ENCODE measurements around the gene ACOT2.
"Not testable (repeated sequence)": the region's sequence is repeated elsewhere in the genome, so short reads cannot be mapped to it uniquely, and the experiment has no call there.

The ACOT2 gene

GRCh38 chr14:73569185-73569958, at the start of gene ACOT2:
ACOT2 (plus strand) TSS chr14:73569213; CDS start chr14:73569241, 28 bp downstream.
- DNase-seq = peak in 50 of 56 donors; percentile 9 to 83 (median 54)

- DNase-seq = no peak
These were observed 47.8 kb upstream of the ACOT2 start for GRCh38 chr14:73521229-73521628.

GRCh38 chr14:73524493-73524892, 44.5 kb upstream of the ACOT2 start:
- no peak for DNase-seq

- DNase-seq = no peak
These were observed 42.7 kb upstream of the ACOT2 start for GRCh38 chr14:73526036-73526984.

- not testable (repeated sequence) for DNase-seq
These were observed 39.7 kb upstream of the ACOT2 start for GRCh38 chr14:73529356-73529755.

- not testable (repeated sequence) for DNase-seq
These were observed 37.0 kb upstream of the ACOT2 start for GRCh38 chr14:73531971-73532370.

- peak in 12 of 56 donors; percentile 3 to 67 (median 40) for DNase-seq
These were observed 31.6 kb upstream of the ACOT2 start for GRCh38 chr14:73537244-73538045.

GRCh38 chr14:73539017-73539416, 30.0 kb upstream of the ACOT2 start:
- peak in 8 of 56 donors; percentile 0 to 30 (median 14) for DNase-seq

- not testable (repeated sequence) for DNase-seq
These were observed 26.1 kb upstream of the ACOT2 start for GRCh38 chr14:73542961-73543360.

GRCh38 chr14:73545353-73545752, 23.7 kb upstream of the ACOT2 start:
- not testable (repeated sequence) for DNase-seq

- DNase-seq = not testable (repeated sequence)
These were observed 19.9 kb upstream of the ACOT2 start for GRCh38 chr14:73549097-73549496.

- DNase-seq = not testable (repeated sequence)
These were observed 19.0 kb upstream of the ACOT2 start for GRCh38 chr14:73549889-73550524.

GRCh38 chr14:73553845-73554244, 15.2 kb upstream of the ACOT2 start:
- no peak for DNase-seq

GRCh38 chr14:73557201-73557600, 11.8 kb upstream of the ACOT2 start:
- DNase-seq = not testable (repeated sequence)

GRCh38 chr14:73558238-73558637, 10.8 kb upstream of the ACOT2 start:
- not testable (repeated sequence) for DNase-seq

GRCh38 chr14:73562256-73562655, 6.8 kb upstream of the ACOT2 start:
- DNase-seq = not testable (repeated sequence)

GRCh38 chr14:73562696-73563095, 6.3 kb upstream of the ACOT2 start:
- DNase-seq = not testable (repeated sequence)

- not testable (repeated sequence) for DNase-seq
These were observed 2.6 kb upstream of the ACOT2 start for GRCh38 chr14:73566431-73566830.

GRCh38 chr14:73566935-73567334, 2.1 kb upstream of the ACOT2 start:
- not testable (repeated sequence) for DNase-seq

- no peak for DNase-seq
These were observed 1.7 kb upstream of the ACOT2 start for GRCh38 chr14:73567358-73567757.

Measured in amygdala (tissue), 56 donors.